HG02759 (cell line): ENCODE results near the gene TIGD4.

ENCODE experiments used
- ATAC-seq: cut with Tn5 transposase; IDR thresholded peaks from one replicate; pipeline ENCODE4 v1.9.1; 2021; ENCODE audit warnings: mild to moderate bottlenecking, moderate library complexity; ENCODE audit not compliant: unreplicated experiment

TIGD4 gene

GRCh38 chr4:152727784-152728183 is 51.7 kb downstream of the TIGD4 start:
- no peak for ATAC-seq

- no peak for ATAC-seq
These were observed 55.0 kb downstream of the TIGD4 start for GRCh38 chr4:152724494-152724893.

GRCh38 chr4:152723236-152723635 is 56.3 kb downstream of the TIGD4 start:
- ATAC-seq, result no peak

GRCh38 chr4:152719801-152720556 is 59.6 kb downstream of the TIGD4 start:
- no peak for ATAC-seq
